Renal cortex interstitium (tissue), 11 donors: ENCODE measurements around the gene HNRNPH1. TPM values are rescaled to one million over a fixed set of nuclear protein-coding genes. Genes with fewer than 3 reads are reported as not detected.
"Not testable (repeated sequence)": the region's sequence is repeated elsewhere in the genome, so short reads cannot be mapped to it uniquely, and the experiment has no call there.

ENCODE experiments used
- DNase-seq, 11 donors: peaks; one replicate each; pipeline ENCODE4 v3.0.0-alpha.2; 2013; ENCODE audit warnings: low read depth in 9 of 11, low spot score in 4 of 11; ENCODE audit errors: extremely low read depth in 1 of 11
- polyA plus RNA-seq, 3 donors: library from polyadenylated mRNA; unstranded; fragments of 120-200 nt; gene quantifications; one replicate each; pipeline ENCODE4 v1.2.1, GENCODE V29; 2013; ENCODE audit not compliant: insufficient read length in 3 of 3

Gene HNRNPH1
- polyA plus RNA-seq, 3 donors = 1,069 to 1,578 (median 1,180) TPM

GRCh38 chr5:179634370-179635172 lies 11.1 kb upstream of the HNRNPH1 start:
- DNase-seq = not testable (repeated sequence)

GRCh38 chr5:179633501-179634369 lies 10.3 kb upstream of the HNRNPH1 start:
- DNase-seq = not testable (repeated sequence)

GRCh38 chr5:179624841-179625271 lies 1.4 kb upstream of the HNRNPH1 start:
- DNase-seq = no peak

- peak in 4 of 11 donors; percentile 30 to 55 (median 34) for DNase-seq
These were observed 653 bp upstream of the HNRNPH1 start for GRCh38 chr5:179623906-179624741.

- no peak for DNase-seq
These were observed 1.8 kb downstream of the HNRNPH1 start for GRCh38 chr5:179621551-179622214.

- no peak for DNase-seq
These were observed 2.6 kb downstream of the HNRNPH1 start for GRCh38 chr5:179620703-179621350.

GRCh38 chr5:179620293-179620692 lies 3.2 kb downstream of the HNRNPH1 start:
- DNase-seq = no peak

GRCh38 chr5:179619776-179620175 lies 3.7 kb downstream of the HNRNPH1 start:
- DNase-seq = no peak

- no peak for DNase-seq
These were observed 4.4 kb downstream of the HNRNPH1 start for GRCh38 chr5:179618923-179619554.

GRCh38 chr5:179617930-179618329 lies 5.5 kb downstream of the HNRNPH1 start:
- no peak for DNase-seq

- DNase-seq = no peak
These were observed 7.4 kb downstream of the HNRNPH1 start for GRCh38 chr5:179616002-179616594.

- no peak for DNase-seq
These were observed 8.3 kb downstream of the HNRNPH1 start for GRCh38 chr5:179615203-179615602.

GRCh38 chr5:179614745-179615144 lies 8.7 kb downstream of the HNRNPH1 start:
- DNase-seq = no peak

- DNase-seq = peak in 7 of 11 donors; percentile 33 to 69 (median 49)
These were observed 9.9 kb downstream of the HNRNPH1 start for GRCh38 chr5:179613460-179614071.

GRCh38 chr5:179612577-179613459 lies 10.7 kb downstream of the HNRNPH1 start:
- no peak for DNase-seq

- DNase-seq = no peak
These were observed 12.6 kb downstream of the HNRNPH1 start for GRCh38 chr5:179610903-179611265.
